Lung (tissue), 12 donors: Measurements from ENCODE around the gene EVA1C. TPM values are rescaled to one million over a fixed set of nuclear protein-coding genes. Genes with fewer than 3 reads are reported as not detected.

Experiments
- ATAC-seq: fragments of 200-7000 bp; cut with Tn5 transposase; one replicate; pipeline ENCODE4 v1.9.1; 2020; ENCODE audit warnings: moderate number of reproducible peaks; ENCODE audit not compliant: insufficient read depth, low FRiP score
- DNase-seq, 3 donors: peaks; one replicate each; pipeline ENCODE4 v3.0.0-alpha.2; 2013 to 2017
- H3K27ac ChIP-seq, 2 donors: one replicate each; pipeline ENCODE4 v1.5.1; 2013; ENCODE audit warnings: mild to moderate bottlenecking in 2 of 2, moderate library complexity in 2 of 2, control low read depth in 1 of 2, inconsistent platforms in 1 of 2, low read depth in 1 of 2, low read length in 1 of 2
- H3K27me3 ChIP-seq, 3 donors: one replicate each; pipeline ENCODE4 v1.5.1; 2013; ENCODE audit warnings: low read length in 2 of 3; ENCODE audit not compliant: control insufficient read depth in 3 of 3, insufficient read depth in 3 of 3
- H3K36me3 ChIP-seq, 4 donors: one replicate each; pipeline ENCODE4 v1.5.1; 2013; ENCODE audit warnings: low read length in 4 of 4, mild to moderate bottlenecking in 1 of 4, moderate library complexity in 1 of 4; ENCODE audit not compliant: control insufficient read depth in 4 of 4, insufficient read depth in 4 of 4
- H3K4me1 ChIP-seq, 5 donors: one replicate each; pipeline ENCODE4 v1.5.1; 2013; ENCODE audit warnings: low read length in 5 of 5, mild to moderate bottlenecking in 2 of 5, moderate library complexity in 1 of 5; ENCODE audit not compliant: control insufficient read depth in 5 of 5, insufficient read depth in 5 of 5
- H3K4me3 ChIP-seq: one replicate; pipeline ENCODE4 v1.5.1; 2013; ENCODE audit warnings: mild to moderate bottlenecking, control low read depth, moderate library complexity
- H3K9ac ChIP-seq, 2 donors: one replicate each; pipeline ENCODE4 v1.5.1; 2013; ENCODE audit warnings: low read length in 2 of 2, control low read depth in 1 of 2; ENCODE audit not compliant: insufficient read depth in 1 of 2
- H3K9me3 ChIP-seq, 4 donors: one replicate each; pipeline ENCODE4 v1.5.1; 2013; ENCODE audit warnings: low read length in 3 of 4, mild to moderate bottlenecking in 1 of 4, moderate library complexity in 1 of 4; ENCODE audit not compliant: control insufficient read depth in 4 of 4, insufficient read depth in 3 of 4
- WGBS, 2 donors: extraction: QIAGEN DNeasy Blood & Tissue Kit; methylation state at CpG; one replicate each; pipeline ENCODE4 v1.1.7; 2013; 5-methylcytosine and 5-hydroxymethylcytosine counted together
- polyA plus RNA-seq, 2 donors: library from polyadenylated mRNA; stranded (reverse); fragments of 200-250 nt; gene quantifications; one replicate each; pipeline ENCODE4 v1.2.1, GENCODE V29; 2013
- total RNA-seq, 2 donors: library from RNA; depleted of rRNA in 1 of 2; stranded (reverse); fragments of >200 nt in 1 of 2; gene quantifications; one replicate each; pipeline ENCODE4 v1.2.1, GENCODE V29; 2014 to 2021
- TF ChIP-seq, protein P1 (sequence below): IDR thresholded peaks from 2 replicates; pipeline ENCODE4 v1.5.1; 2012; ENCODE audit warnings: mild to moderate bottlenecking; ENCODE audit errors: control extremely low read depth, extremely low read depth
- donor health status: control.
- donor health status: control.
- donor health status: Bipolar disorder and iron deficiency.
- donor health status: healthy.
- donor health status: DM: yes; HTN: yes; CAD: no.

EVA1C gene
- total and polyA plus RNA-seq, 4 donors, result 13.9 to 59.0 (median 48.6) TPM

DNA sequence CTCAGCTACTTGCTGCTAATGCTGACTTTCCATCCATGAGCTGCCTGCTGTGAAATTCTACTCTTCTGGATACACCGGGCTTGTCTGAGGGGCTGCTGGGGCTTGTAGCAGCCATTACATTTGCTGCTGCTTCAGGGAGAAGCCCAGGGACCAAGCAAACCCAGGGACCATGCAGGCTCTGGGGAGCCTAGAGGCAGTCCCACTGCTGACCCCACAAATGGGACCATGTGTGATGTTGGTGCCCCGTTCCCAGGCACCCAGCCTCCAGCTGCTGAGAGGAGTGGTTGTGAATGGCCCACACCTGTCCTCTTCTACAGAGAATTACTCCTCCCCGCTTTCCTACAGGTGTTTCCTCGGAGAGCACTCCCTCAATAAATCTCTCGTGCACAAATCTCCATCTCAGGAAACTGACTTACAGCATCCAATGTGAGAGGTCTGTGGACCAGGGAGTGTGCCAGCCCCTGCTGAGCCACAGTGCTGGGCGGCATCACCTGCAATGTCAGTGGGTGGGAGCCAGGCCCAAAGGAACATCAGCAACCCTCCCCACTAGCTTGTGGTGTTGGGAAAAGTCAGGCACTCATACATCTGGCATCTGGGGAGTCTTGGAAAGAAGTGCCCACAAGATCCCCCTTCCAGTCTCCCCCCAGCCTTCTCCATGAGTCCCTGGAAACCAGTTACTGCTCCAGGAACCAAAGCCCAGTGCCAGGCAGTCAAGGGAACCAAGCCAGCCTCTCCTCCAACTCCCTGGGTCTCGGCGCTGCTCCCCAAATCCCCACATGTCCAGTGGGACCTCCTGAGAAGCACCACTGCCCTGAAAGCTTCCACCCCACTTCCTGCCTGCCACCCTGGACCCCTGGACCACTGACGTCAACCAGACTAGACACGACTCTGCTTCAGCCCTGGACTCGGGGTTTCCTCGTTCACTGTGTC lies 107.7 kb downstream of the EVA1C start:
- no peaks in the 10 kb centered on the region for H3K36me3 ChIP-seq
- no peak for DNase-seq
- no peaks in the 10 kb centered on the region for H3K27me3 ChIP-seq
- H3K9ac ChIP-seq, result no peak overlapping the region
- 84 to 90% methylated on average over 11 to 12 of the region's 12 CpGs for WGBS, 2 donors
- peak overlapping the region; percentile 74 to 78 for H3K27ac ChIP-seq
- no peak for ATAC-seq
- H3K9me3 ChIP-seq, result no peaks in the 10 kb centered on the region
- peaks cover 0 to 38% (median 15%) of the 10 kb centered on the region in 5 donors for H3K4me1 ChIP-seq
- no peak overlapping the region for H3K4me3 ChIP-seq
- TF ChIP-seq, protein P1, sequence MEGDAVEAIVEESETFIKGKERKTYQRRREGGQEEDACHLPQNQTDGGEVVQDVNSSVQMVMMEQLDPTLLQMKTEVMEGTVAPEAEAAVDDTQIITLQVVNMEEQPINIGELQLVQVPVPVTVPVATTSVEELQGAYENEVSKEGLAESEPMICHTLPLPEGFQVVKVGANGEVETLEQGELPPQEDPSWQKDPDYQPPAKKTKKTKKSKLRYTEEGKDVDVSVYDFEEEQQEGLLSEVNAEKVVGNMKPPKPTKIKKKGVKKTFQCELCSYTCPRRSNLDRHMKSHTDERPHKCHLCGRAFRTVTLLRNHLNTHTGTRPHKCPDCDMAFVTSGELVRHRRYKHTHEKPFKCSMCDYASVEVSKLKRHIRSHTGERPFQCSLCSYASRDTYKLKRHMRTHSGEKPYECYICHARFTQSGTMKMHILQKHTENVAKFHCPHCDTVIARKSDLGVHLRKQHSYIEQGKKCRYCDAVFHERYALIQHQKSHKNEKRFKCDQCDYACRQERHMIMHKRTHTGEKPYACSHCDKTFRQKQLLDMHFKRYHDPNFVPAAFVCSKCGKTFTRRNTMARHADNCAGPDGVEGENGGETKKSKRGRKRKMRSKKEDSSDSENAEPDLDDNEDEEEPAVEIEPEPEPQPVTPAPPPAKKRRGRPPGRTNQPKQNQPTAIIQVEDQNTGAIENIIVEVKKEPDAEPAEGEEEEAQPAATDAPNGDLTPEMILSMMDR, result no peak

DNA sequence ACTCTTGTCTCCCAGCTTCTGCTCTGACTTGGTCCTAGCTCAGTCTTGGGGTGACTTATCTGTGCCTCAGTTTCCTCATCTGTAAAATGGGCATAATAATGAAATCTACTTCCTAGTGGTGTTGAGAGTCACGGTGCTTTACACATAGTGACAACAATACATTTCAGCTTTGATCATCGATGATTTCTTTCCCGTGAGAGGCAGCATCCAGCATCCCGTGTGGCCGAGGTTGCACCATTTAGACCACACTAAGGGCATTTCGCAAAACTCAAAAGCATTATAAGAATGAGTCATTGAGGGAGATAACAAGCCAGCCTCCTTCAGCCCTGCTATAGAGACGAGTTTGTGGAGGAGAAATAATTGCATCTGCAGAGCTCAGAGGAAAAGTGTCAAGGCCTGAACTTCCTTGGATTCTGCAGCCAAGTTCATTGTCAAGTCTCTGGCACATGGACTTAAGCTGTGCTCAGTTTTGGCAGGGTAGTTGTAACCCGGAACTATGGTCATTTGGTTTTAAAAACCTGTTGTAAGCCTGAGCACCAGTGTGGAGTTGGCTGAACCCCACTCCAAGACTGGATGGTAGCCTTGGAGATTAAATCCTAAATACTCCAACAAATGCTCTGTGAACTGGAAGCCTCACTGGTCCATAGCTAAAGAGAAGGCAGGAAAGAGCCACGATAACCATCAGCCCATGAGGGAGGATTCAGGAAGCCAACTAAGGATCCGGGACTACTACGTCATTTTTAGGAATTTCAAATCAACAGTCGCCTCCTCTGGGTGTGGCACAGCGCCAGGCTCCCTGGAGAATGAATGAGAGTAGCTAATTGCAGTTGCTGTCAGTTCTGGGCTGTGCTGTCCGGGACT lies 108.6 kb downstream of the EVA1C start:
- H3K27ac ChIP-seq, result peak overlapping the region; percentile 74 to 78
- H3K4me1 ChIP-seq, result peaks cover 0 to 37% (median 15%) of the 10 kb centered on the region in 5 donors
- no peaks in the 10 kb centered on the region for H3K36me3 ChIP-seq
- WGBS, 2 donors, result 41 to 46% methylated on average over 14 of the region's 14 CpGs
- no peaks in the 10 kb centered on the region for H3K9me3 ChIP-seq
- no peaks in the 10 kb centered on the region for H3K27me3 ChIP-seq
- TF ChIP-seq, protein P1, result no peak
- H3K4me3 ChIP-seq, result no peak overlapping the region
- H3K9ac ChIP-seq, result peak overlapping the region in 1 of 2 donors; percentile 47
- DNase-seq (peak; percentile 85 to 91 (median 89)), ATAC-seq (peak; percentile 58)

DNA sequence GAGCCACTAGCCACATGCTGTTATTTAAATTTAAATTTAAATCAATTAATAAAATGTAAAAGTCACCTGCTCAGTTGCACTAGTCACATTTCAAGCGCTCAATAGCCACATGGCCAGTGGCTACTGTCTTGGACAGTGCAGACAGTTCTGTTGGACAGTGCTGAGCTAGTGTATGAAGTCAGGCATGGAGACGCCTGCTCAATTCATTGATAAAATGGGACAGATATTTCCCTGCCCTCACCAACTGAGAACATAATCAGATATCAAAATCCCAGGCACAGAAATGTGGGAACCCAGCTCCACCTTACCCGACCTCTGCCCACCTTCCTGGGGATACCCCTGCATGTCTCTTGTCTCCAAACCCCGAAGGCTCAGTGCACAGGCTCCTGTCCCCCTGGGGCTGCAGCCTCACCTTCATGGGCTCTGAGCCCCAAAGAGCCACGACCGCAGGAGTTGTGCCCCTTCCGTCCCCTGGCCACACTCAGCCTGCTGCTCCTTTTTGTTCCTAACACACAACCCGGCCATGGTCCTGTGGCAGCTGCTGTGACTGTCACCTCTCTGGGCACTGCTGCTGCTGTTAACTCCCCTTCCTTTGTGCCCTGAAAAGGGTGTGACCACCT lies 109.3 kb downstream of the EVA1C start:
- 79 to 89% methylated on average over 8 of the region's 8 CpGs for WGBS, 2 donors
- Histone ChIP-seq H3K4me1 (peaks cover 0 to 30% (median 15%) of the 10 kb centered on the region in 5 donors), H3K27me3 (no peaks in the 10 kb centered on the region), H3K9me3 (no peaks in the 10 kb centered on the region), H3K9ac (peak overlapping the region in 1 of 2 donors; percentile 47), H3K4me3 (no peak overlapping the region), H3K36me3 (no peaks in the 10 kb centered on the region), H3K27ac (peak overlapping the region; percentile 64 to 66)
- DNase-seq, result no peak
- TF ChIP-seq, protein P1, result no peak
- ATAC-seq, result no peak
